Measurements from ENCODE around the gene GGT1.
A peak's percentile ranks its signal among the peaks of the same experiment; 100 is the strongest.
"Not testable (repeated sequence)": the region's sequence is repeated elsewhere in the genome, so short reads cannot be mapped to it uniquely, and the experiment has no call there.

GGT1 gene

DNA sequence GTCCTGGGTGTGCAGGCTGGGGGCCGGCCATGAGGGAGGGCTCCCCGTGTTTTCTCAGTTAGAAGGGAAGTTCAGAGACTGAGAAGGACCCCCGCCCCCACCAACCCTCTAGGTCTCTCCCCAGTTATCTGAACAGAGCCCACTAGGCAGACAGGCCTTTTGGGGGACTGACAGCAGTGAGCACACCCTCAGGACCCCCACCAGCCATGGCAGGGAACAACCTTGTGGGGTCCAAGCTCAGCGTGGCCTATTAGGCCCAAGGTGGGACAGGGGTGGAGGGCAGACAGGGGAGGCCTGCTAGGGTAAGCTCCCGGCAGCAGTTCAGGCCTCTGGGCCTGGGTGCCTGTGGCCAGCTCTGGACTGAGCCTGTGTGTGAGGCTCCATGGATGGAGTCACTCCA is 15.7 kb upstream of the GGT1 start:
- in situ Hi-C loops (cut with HindIII; ENCODE audit: low pct_unique_long_range_greater_than_20kb, low sequenced_read_pairs), result no loop called here
- no peak for TF ChIP-seq JUND (IDR thresholded peaks at IDR 0.05; ENCODE audit: low read depth)
- DNase-seq (ENCODE audit: low read depth in 1 of 2, low spot score in 1 of 2), result no peak

DNA sequence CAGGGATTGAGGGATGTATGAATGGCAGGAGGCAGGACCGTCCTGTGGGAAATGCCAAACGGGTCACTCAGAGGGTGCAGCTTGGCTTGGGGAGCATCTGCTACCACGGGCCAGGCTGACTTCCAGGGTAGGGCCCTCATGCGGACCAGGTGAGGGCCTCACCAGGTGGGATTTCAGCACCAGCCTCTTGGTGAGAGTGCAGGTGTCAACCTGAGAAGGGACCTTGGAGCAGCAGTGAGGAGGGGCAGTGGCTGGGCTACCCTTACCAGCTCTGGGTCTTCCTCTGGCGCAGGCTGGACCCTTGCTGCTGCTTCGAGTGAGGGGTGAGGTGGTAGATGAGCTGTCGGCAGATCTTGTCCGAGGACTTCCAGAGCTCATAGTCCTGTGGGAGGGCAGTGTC is 15.0 kb upstream of the GGT1 start:
- DNase-seq (ENCODE audit: low read depth in 1 of 2, low spot score in 1 of 2), result no peak
- no peak for TF ChIP-seq JUND (IDR thresholded peaks at IDR 0.05; ENCODE audit: low read depth)
- in situ Hi-C loops (cut with HindIII; ENCODE audit: low pct_unique_long_range_greater_than_20kb, low sequenced_read_pairs), result no loop called here

DNA sequence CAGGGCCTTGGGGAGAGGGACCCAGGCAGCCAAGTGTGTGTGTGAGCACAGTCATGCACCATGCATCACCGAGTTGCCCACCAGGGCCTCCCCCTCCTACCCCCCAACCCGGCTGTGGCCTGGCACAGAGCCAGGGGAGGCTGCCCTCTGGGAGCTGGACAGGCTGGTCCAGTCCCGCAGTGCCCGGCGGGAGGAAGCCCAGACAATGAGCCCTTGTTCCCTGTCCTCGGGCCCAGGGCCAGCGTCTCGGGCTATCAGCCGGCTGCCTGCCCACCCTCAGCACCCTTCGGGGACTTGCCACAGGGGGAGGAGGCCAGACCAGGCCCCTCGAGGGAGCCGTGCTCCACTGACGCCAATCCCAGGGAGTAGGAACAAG is 14.6 kb upstream of the GGT1 start:
- TF ChIP-seq JUND (IDR thresholded peaks at IDR 0.05; ENCODE audit: low read depth), result no peak
- DNase-seq (ENCODE audit: low read depth in 1 of 2, low spot score in 1 of 2), result peak in 1 of 2 experiments; percentile 43
- in situ Hi-C loops (cut with HindIII; ENCODE audit: low pct_unique_long_range_greater_than_20kb, low sequenced_read_pairs), result no loop called here

DNA sequence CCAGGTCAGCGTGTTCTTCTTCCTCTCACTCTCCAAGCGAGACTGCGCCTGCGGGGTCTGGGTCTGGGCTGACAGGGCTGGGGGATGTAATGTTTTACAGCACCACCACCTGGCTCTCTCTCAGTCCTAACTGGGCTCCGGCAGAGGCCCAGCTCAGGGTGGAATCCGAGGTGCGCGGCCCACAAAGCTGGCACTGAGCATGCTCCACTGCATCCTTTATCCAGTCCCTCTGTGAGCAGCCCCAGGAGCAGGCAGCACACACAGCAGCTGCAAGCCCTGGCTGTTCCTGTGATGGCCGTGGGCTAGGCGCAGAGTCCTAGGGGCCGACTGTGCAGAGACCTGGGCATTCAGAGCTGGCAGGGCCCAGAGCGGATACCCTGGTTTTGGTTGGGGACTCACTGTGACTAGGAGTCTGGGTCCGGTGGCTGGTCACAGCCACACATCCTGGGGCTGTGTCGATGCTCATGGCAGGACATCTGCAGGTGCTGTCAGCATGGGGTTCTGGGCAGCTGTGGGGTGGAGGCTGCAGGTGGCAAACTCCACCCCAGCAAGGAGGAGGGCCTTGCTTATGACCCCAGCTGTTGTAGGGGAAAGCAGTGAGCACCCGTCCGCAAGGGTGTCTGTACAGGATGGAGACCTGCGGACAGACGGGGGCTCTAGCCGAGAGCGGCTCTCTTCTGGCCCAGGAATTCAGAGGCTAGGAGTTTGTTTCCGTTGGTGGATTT is 14.1 kb upstream of the GGT1 start:
- no peak for DNase-seq (ENCODE audit: low read depth in 1 of 2, low spot score in 1 of 2)
- in situ Hi-C loops (cut with HindIII; ENCODE audit: low pct_unique_long_range_greater_than_20kb, low sequenced_read_pairs), result no loop called here

GRCh38 chr22:24589518-24590030 is 13.4 kb upstream of the GGT1 start:
- DNase-seq (ENCODE audit: low read depth in 1 of 2, low spot score in 1 of 2), result no peak
- in situ Hi-C loops (cut with HindIII; ENCODE audit: low pct_unique_long_range_greater_than_20kb, low sequenced_read_pairs), result no loop called here
- TF ChIP-seq JUND (IDR thresholded peaks at IDR 0.05; ENCODE audit: low read depth), result no peak

More for the DNA sequence above, 14.1 kb upstream of the GGT1 start:
- no peak for TF ChIP-seq JUND (IDR thresholded peaks at IDR 0.05; ENCODE audit: low read depth)

GRCh38 chr22:24590596-24591173 is 12.3 kb upstream of the GGT1 start:
- DNase-seq (ENCODE audit: low read depth in 1 of 2, low spot score in 1 of 2), result no peak
- TF ChIP-seq JUND (IDR thresholded peaks at IDR 0.05; ENCODE audit: low read depth), result no peak
- in situ Hi-C loops (cut with HindIII; ENCODE audit: low pct_unique_long_range_greater_than_20kb, low sequenced_read_pairs), result no loop called here

DNA sequence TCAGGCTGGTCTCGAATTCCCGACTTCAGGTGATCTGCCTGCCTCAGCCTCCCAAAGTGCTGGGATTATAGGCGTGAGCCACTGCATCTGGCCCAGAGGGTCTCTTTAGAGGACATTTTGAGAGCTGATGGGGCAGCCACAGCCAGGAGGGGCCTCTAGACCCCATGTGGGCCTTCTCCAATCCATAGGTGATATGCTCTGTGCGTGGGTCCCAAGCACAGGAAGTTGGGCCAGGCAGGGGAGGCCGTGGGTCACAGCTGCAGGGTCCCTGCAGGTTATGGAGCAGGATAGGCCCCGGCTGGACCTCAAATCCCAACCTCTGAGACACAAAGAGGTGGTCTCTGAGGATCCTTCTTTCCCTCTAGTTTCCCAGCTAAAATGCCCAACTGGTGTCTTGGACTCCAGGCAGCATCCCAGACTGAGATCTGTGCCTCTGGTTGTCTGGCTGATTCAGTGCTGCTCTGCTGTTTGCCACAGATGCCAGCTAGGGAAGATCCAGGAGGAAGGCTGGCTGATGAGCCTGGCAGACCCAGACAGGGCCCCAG is 11.6 kb upstream of the GGT1 start:
- no peak for TF ChIP-seq JUND (IDR thresholded peaks at IDR 0.05; ENCODE audit: low read depth)
- in situ Hi-C loops (cut with HindIII; ENCODE audit: low pct_unique_long_range_greater_than_20kb, low sequenced_read_pairs), result no loop called here
- DNase-seq (ENCODE audit: low read depth in 1 of 2, low spot score in 1 of 2), result no peak

DNA sequence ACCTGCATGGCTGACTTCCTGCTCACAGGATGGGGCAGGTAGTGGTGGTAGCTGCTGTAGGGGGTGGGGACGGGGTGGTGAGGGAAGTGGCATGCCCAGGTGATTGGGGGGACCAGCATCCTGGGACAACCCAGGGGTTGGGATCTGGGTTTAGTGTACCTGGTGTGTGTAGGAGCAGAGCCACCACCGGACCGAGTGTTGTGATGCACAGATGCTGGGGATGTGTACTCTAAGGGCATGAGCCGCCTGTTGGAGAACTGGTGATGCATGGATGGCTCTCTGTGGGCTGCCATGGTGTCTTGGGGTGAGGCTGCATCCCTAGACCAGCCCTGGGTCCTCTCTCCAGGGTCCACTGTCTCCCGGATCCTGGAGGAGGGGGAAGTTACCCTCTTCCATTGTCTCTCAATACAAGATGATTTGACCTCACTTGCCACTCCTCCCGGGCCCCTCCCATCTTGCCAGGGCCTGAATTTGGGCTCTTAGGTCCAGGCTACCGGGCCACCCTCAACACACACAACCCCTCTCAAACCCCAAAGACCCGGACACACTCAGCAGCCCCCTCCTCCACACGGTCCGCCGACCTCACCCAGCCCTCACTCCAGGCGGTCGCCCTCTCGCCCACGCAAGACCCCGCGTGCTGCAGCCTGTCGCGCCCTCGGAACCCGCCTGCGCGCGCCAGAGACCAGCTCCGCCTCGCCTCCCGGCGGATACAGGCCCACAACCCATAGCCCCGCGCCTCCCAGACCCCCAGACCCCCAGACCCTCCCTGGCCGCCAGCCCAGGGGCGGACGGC is 10.7 kb upstream of the GGT1 start:
- in situ Hi-C loops (cut with HindIII; ENCODE audit: low pct_unique_long_range_greater_than_20kb, low sequenced_read_pairs), result no loop called here
- no peak for DNase-seq (ENCODE audit: low read depth in 1 of 2, low spot score in 1 of 2)
- no peak for TF ChIP-seq JUND (IDR thresholded peaks at IDR 0.05; ENCODE audit: low read depth)

GRCh38 chr22:24592851-24593558 is 10.0 kb upstream of the GGT1 start, which contains the start of gene LRRC75B:
Gene LRRC75B (minus strand): TSS chr22:24593073. CDS start chr22:24593039, 34 bp downstream.
- TF ChIP-seq JUND (IDR thresholded peaks at IDR 0.05; ENCODE audit: low read depth), result no peak
- peak; percentile 90 to 91 for DNase-seq (ENCODE audit: low read depth in 1 of 2, low spot score in 1 of 2)
- in situ Hi-C loops (cut with HindIII; ENCODE audit: low pct_unique_long_range_greater_than_20kb, low sequenced_read_pairs), result no loop called here

GRCh38 chr22:24593559-24593835 is 9.5 kb upstream of the GGT1 start:
- DNase-seq (ENCODE audit: low read depth in 1 of 2, low spot score in 1 of 2); in situ Hi-C loops (cut with HindIII; ENCODE audit: low pct_unique_long_range_greater_than_20kb, low sequenced_read_pairs): not testable (repeated sequence)

DNA sequence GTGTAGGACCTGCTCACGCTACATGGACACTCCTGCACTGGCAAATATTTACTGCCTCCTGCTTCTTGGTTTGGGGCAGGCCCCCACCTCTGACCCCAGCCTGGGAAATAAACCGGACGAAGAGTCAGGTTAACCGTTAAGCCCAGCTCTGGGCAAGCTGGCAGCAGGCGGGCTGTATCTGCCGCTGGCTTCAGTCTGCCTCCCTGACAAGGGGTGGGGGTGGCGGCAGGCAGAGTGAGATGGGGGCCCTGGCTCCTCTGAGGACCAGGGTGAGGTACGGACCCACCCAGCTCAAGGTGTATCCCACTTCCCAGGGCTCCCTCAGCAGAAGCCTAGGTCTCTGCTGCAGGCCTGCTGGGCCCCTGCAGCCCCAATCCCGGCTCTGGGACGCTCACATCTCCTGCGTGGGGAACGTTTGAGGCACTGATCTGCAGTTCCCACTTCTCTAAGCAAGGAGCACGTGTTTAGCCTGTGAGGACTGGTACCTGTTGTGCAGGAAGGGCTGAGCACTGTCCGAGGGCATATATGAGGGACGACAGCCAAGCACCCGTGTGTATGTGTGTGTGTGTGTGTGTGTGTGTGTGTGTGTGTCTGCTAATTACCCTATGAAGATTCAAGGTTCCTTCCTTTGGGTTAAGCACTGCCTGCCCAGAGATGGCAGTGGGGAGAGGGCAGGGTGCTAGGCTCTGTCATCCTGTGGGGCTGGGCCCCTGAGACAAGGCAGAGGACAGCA is 9.0 kb upstream of the GGT1 start:
- peak; percentile 38 to 89 for DNase-seq (ENCODE audit: low read depth in 1 of 2, low spot score in 1 of 2)
- in situ Hi-C loops (cut with HindIII; ENCODE audit: low pct_unique_long_range_greater_than_20kb, low sequenced_read_pairs), result no loop called here
- TF ChIP-seq JUND (IDR thresholded peaks at IDR 0.05; ENCODE audit: low read depth), result no peak
